Measurements from ENCODE around the gene CBFB.
"Not testable (repeated sequence)": the region's sequence is repeated elsewhere in the genome, so short reads cannot be mapped to it uniquely, and the experiment has no call there.

CBFB gene

GRCh38 chr16:67040906-67041305, 12.0 kb downstream of the CBFB start:
- in situ Hi-C loops (cut with MboI; ENCODE audit: low sequenced_read_pairs) = no loop called here

- in situ Hi-C loops (cut with MboI; ENCODE audit: low sequenced_read_pairs) = not testable (repeated sequence)
Measured at GRCh38 chr16:67041520-67041919, 12.6 kb downstream of the CBFB start.

GRCh38 chr16:67043420-67043819, 14.5 kb downstream of the CBFB start:
- in situ Hi-C loops (cut with MboI; ENCODE audit: low sequenced_read_pairs) = no loop called here

- in situ Hi-C loops (cut with MboI; ENCODE audit: low sequenced_read_pairs) = no loop called here
Measured at GRCh38 chr16:67050796-67051195, 21.8 kb downstream of the CBFB start.

GRCh38 chr16:67052399-67052798, 23.4 kb downstream of the CBFB start:
- in situ Hi-C loops (cut with MboI; ENCODE audit: low sequenced_read_pairs) = no loop called here

GRCh38 chr16:67053767-67054334, 24.9 kb downstream of the CBFB start:
- in situ Hi-C loops (cut with MboI; ENCODE audit: low sequenced_read_pairs) = no loop called here

- in situ Hi-C loops (cut with MboI; ENCODE audit: low sequenced_read_pairs) = no loop called here
Measured at GRCh38 chr16:67054901-67055300, 26.0 kb downstream of the CBFB start.

GRCh38 chr16:67055712-67056487, 27.0 kb downstream of the CBFB start:
- in situ Hi-C loops (cut with MboI; ENCODE audit: low sequenced_read_pairs) = no loop called here

GRCh38 chr16:67063008-67063407, 34.1 kb downstream of the CBFB start:
- in situ Hi-C loops (cut with MboI; ENCODE audit: low sequenced_read_pairs) = no loop called here

GRCh38 chr16:67068212-67068753, 39.3 kb downstream of the CBFB start:
- in situ Hi-C loops (cut with MboI; ENCODE audit: low sequenced_read_pairs) = no loop called here

- in situ Hi-C loops (cut with MboI; ENCODE audit: low sequenced_read_pairs) = no loop called here
Measured at GRCh38 chr16:67071476-67072048, 42.6 kb downstream of the CBFB start.

GRCh38 chr16:67075331-67075730, 46.4 kb downstream of the CBFB start:
- in situ Hi-C loops (cut with MboI; ENCODE audit: low sequenced_read_pairs) = no loop called here

- in situ Hi-C loops (cut with MboI; ENCODE audit: low sequenced_read_pairs) = no loop called here
Measured at GRCh38 chr16:67077871-67078270, 48.9 kb downstream of the CBFB start.

GRCh38 chr16:67082100-67082499, 53.2 kb downstream of the CBFB start:
- in situ Hi-C loops (cut with MboI; ENCODE audit: low sequenced_read_pairs) = no loop called here

- in situ Hi-C loops (cut with MboI; ENCODE audit: low sequenced_read_pairs) = no loop called here
Measured at GRCh38 chr16:67082891-67083290, 53.9 kb downstream of the CBFB start.

- in situ Hi-C loops (cut with MboI; ENCODE audit: low sequenced_read_pairs) = no loop called here
Measured at GRCh38 chr16:67084345-67085028, 55.5 kb downstream of the CBFB start.

GRCh38 chr16:67086822-67087221, 57.9 kb downstream of the CBFB start:
- in situ Hi-C loops (cut with MboI; ENCODE audit: low sequenced_read_pairs) = no loop called here

GRCh38 chr16:67087291-67087690, 58.3 kb downstream of the CBFB start:
- in situ Hi-C loops (cut with MboI; ENCODE audit: low sequenced_read_pairs) = no loop called here

GRCh38 chr16:67087803-67088202, 58.9 kb downstream of the CBFB start:
- in situ Hi-C loops (cut with MboI; ENCODE audit: low sequenced_read_pairs) = no loop called here

GRCh38 chr16:67088551-67088950, 59.6 kb downstream of the CBFB start:
- in situ Hi-C loops (cut with MboI; ENCODE audit: low sequenced_read_pairs) = no loop called here

GRCh38 chr16:67089101-67089500, 60.2 kb downstream of the CBFB start:
- in situ Hi-C loops (cut with MboI; ENCODE audit: low sequenced_read_pairs) = no loop called here

All from hTERT RPE-1 (cell line).